NCI-H2081 (cell line): ENCODE measurements around the gene EPM2AIP1.
"Not testable (repeated sequence)": the region's sequence is repeated elsewhere in the genome, so short reads cannot be mapped to it uniquely, and the experiment has no call there.

Experiments
- DNase-seq, 2 experiments: peaks; one replicate each; lab custom pipeline; 2025; lab: John Stamatoyannopoulos, UW

Gene EPM2AIP1

GRCh38 chr3:36992806-36993325, at the start of gene EPM2AIP1:
EPM2AIP1 (minus strand) TSS chr3:36993131; CDS start chr3:36993077, 54 bp downstream.
- DNase-seq, result no peak

DNA sequence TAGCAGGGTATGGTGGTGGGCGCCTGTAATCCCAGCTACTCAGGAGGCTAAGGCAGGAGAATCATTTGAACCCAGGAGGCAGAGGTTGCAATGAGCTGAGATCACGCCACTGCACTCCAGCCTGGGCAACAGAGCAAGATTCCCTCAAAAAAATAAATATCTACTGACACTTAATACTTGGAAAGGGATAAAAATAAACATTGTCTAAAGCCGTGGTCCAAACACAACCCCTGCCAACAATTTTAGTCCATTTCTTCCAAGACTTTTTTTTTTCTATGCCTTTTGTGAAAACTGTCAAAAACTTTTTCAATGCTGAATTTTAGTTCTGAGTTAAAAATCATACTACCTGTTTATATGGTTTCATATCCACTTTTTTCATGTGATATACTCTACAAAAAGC, 49.8 kb upstream of the EPM2AIP1 start:
- not testable (repeated sequence) for DNase-seq

GRCh38 chr3:37041546-37042195, 48.7 kb upstream of the EPM2AIP1 start:
- DNase-seq, result no peak

GRCh38 chr3:37040231-37040630, 47.3 kb upstream of the EPM2AIP1 start:
- DNase-seq, result no peak

DNA sequence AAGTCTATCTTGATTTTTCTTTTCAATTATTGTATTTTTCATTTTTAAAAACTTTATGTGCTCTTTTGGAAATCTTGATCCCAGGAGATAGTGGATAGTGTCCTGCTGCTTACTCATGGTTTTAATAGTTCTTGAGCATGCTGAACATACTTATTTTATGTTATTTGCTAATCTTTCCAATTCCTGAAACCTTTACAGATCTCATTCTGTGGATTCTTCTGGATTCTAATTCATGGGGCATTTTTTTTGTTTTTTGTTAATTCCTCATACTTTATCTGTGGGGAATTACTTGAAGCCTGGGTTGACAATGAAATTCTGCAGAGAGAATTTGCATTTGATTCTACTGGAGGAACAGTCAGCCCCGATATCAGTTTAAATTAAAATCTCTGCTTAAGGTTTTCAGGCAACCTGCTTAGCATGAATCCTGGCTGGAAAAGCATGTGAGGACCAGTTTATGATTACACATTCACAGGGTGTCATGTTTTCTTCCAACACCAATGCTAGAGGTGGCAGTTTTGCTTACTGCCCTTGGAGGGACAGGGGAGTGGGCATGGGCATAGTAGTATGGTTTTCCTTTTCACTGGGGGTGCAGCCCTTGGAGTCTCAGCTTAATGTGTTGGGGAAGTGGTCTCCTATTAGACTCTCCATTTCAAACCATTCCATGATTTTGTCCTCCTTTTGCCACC, 46.4 kb upstream of the EPM2AIP1 start:
- no peak for DNase-seq

GRCh38 chr3:37037352-37037751, 44.4 kb upstream of the EPM2AIP1 start:
- no peak for DNase-seq

DNA sequence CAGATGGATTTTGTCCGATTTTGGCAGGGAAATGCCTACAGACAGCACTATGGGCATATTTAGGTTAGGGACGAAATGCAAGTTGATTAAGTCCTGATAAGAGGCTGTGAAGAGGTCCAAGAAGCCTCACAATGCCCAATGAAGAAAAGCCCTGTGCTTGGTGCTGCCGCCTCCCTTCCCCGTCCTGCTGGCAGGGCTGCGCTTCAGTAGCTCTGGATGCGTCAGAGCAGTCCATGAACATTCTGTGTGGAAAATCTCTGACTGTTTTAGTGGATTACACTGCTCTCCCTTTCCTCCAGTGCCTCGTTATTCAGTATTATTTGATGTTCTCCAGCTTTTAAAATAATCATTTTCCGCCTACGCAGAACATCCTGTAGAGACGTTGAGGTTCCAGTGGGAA, 40.0 kb upstream of the EPM2AIP1 start:
- DNase-seq, result no peak

DNA sequence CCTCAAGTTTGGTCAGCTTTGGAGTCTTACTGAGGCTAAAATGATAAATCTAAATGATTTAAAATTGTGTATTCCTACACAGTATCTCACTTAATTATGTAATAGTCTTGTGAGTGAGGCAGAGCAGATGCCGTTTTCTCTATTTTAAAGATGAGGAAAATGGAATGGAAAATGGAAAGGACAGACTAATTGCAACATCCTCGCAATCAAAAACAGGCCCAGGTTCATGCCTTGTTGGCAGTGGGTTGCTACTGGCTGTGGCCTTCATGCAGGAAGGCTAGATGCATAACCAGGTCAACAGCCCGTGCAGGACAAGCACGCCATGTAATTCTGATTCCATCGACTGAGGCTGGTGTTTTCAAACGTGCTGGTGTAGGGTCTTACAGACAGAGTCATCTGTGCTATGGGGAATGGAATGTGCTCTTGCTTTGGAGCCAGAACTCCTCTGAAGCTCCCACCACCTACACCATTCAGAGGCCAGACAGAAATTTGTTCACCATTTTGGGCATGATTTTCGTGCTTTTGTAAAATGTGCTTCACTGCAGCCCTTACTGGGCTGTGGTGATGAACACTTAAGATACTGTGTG, 38.3 kb upstream of the EPM2AIP1 start:
- DNase-seq, result no peak

GRCh38 chr3:37030588-37030987, 37.7 kb upstream of the EPM2AIP1 start:
- DNase-seq, result no peak

GRCh38 chr3:37029516-37030163, 36.7 kb upstream of the EPM2AIP1 start:
- no peak for DNase-seq

DNA sequence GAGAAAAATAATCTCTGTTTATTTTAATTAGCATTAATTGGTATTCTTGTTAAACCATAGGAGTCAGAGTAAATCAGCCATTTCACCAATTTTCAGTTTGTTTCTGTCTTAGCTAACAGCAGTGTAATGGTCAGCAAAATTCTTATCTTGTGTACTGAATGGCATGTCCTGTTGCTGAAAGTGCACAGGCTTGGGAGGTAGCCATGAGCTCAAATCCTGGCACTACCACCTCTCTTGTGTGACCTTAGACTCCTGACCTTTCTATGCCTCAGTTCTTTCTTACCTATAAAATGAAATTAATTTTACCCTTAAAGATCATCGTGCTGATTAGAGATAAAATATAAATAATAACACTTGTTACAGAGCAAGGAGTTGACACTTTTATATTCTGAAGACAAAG, 36.2 kb upstream of the EPM2AIP1 start:
- no peak for DNase-seq

- no peak for DNase-seq
Observed at GRCh38 chr3:37028329-37028728, 35.4 kb upstream of the EPM2AIP1 start.

DNA sequence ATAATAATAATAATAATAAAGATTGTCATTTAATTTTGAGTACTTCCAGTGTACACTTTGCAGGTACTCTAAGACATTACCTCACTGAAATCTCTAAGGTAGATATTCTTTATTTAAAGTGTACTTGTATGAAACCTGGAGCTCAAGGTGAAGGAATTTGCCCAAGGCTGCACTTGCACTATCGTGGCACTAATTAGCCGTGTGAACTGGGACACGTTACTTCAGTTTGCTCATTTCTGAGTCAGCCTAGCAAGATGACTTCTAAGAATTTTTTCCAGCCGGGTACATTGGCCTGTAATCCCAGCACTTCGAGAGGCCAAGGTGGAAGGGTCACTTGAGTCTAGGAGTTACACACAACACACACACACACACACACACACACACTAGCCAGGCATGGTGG, 33.9 kb upstream of the EPM2AIP1 start:
- DNase-seq, result no peak

DNA sequence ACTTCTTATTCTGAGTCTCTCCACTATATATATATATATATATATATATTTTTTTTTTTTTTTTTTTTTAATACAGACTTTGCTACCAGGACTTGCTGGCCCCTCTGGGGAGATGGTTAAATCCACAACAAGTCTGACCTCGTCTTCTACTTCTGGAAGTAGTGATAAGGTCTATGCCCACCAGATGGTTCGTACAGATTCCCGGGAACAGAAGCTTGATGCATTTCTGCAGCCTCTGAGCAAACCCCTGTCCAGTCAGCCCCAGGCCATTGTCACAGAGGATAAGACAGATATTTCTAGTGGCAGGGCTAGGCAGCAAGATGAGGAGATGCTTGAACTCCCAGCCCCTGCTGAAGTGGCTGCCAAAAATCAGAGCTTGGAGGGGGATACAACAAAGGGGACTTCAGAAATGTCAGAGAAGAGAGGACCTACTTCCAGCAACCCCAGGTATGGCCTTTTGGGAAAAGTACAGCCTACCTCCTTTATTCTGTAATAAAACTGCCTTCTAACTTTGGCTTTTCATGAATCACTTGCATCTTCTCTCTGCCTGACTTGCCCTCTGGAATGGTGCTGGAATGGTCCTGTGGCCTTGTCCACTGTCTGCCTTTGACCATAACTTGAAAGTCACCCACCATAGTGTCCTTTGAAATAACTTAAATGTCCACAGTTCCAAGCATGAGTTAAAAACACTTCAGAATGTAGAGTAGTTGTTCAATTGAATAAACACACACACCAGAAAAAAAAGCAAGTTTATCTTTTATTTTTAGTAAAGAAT, 32.8 kb upstream of the EPM2AIP1 start:
- DNase-seq, result no peak

DNA sequence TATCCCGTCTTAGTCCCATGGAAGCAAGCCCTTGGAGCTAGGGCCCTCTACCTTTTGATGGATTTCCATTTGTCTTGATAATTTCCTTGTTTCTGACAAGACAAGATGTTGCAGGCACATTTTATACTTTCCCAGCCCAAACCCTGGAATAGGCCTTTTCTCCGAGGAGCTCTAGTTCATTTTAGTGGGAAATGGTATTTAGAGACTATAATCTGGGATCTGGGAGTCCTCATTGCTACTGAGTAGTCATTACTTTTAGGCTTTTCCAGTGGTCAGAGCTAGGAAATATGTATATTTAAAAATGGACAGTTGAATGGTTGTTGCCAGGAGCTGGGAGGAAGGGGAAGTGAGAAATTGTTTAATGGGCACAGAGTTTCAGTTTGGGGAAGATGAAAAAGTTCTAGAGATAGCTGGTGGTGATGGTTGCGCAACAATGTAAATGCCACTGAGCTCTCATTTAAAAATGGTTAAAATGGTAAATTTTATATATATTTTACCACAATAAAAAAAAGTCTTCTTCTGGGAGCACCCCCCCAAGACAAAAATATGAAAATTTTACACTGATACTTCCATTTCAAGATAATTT, 32.0 kb upstream of the EPM2AIP1 start:
- DNase-seq, result no peak

- DNase-seq, result no peak
Observed at GRCh38 chr3:37024092-37024491, 31.2 kb upstream of the EPM2AIP1 start.

DNA sequence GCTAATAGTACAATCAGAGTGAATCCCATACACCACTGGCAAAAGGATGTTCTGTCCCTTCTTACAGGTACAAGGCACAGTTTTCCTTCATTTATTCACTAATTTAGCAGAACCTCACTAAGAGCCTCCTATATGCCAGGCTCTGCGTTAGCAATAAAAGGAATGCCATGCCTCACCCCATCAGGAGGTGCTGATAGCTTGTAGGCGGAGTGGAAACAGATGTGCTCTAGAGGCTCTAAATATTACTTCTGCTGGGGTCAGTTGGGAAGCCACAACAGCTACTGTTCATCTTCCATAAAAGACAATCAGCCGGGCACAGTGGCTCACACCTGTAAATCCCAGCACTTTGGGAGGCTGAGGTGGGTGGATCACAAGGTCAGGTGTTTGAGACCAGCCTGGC, 24.8 kb upstream of the EPM2AIP1 start:
- DNase-seq, result no peak

DNA sequence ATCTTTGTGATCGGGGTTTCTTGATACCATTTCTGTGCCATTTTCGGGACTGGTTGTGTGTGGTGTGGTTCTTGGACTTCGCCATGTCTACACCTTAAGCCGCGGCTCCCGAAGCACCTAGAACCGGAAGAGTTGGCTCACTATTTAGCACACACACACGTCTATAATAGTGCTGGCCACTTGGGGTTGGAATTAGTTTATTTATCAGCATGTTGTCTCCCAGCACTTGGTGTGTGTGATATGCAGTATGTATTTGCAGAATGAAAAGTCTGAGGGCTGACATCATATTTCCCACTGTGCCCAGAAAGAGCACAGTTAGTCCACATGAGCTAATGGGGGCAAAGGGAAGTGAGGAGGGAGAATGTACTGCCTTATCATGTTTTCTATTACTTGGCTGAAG, 24.0 kb upstream of the EPM2AIP1 start:
- DNase-seq, result no peak

- DNase-seq, result no peak
Observed at GRCh38 chr3:37015642-37016041, 22.7 kb upstream of the EPM2AIP1 start.

DNA sequence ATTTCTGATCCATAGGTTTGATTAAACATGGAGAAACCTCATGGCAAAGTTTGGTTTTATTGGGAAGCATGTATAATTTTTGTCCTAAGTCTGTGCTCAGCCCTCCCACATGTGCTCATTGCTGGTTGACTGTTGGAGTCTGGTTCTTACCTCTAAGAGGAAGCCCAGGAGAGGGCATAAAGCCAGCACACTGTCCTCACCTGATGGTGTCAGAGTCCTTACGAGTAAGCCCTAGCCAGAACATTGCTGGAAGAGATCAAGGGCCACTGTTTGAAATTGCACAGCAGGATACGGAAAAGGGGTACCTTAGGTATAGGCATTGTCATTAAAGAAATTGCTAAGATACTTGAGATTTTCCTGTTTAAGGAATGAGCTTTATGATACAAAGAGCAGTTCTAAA, 21.7 kb upstream of the EPM2AIP1 start:
- no peak for DNase-seq
